Kidney (tissue), 14 donors: Measurements from ENCODE around the gene TTC39B. TPM values are rescaled to one million over a fixed set of nuclear protein-coding genes. Genes with fewer than 3 reads are reported as not detected.

Source experiments
- DNase-seq, 5 donors: peaks; one replicate each; pipeline ENCODE4 v3.0.0-alpha.2; 2013 to 2020
- FAIRE-seq: peaks from 2 replicates; lab custom pipeline; 2012; peaks lifted over from hg19 to GRCh38; lab: Jason Lieb, UNC
- H3K27ac ChIP-seq, 2 donors: one replicate each; pipeline ENCODE4 v1.7.0; 2013; ENCODE audit warnings: low read depth in 2 of 2, low read length in 2 of 2, inconsistent platforms in 1 of 2
- H3K27me3 ChIP-seq: one replicate; pipeline ENCODE4 v1.7.1; 2013; ENCODE audit warnings: low read length, inconsistent platforms; ENCODE audit not compliant: control insufficient read depth, insufficient read depth
- H3K36me3 ChIP-seq, 3 donors: one replicate each; pipeline versions ENCODE4 v1.7.0 to v1.7.1; 2013; ENCODE audit warnings: low read length in 3 of 3, control low read depth in 1 of 3, inconsistent platforms in 1 of 3; ENCODE audit not compliant: insufficient read depth in 3 of 3, control insufficient read depth in 2 of 3
- H3K4me1 ChIP-seq, 3 donors: one replicate each; pipeline versions ENCODE4 v1.7.0 to v1.7.1; 2013; ENCODE audit warnings: low read length in 3 of 3, inconsistent platforms in 1 of 3, low read depth in 1 of 3; ENCODE audit not compliant: control insufficient read depth in 2 of 3, insufficient read depth in 2 of 3
- H3K4me3 ChIP-seq, 3 donors: one replicate each; pipeline versions ENCODE4 v1.7.0 to v1.8.1; 2013; ENCODE audit warnings: low read length in 3 of 3, control low read depth in 1 of 3, inconsistent platforms in 1 of 3
- H3K9ac ChIP-seq, 3 donors: one replicate each; pipeline versions ENCODE4 v1.7.0 to v1.7.1; 2013; ENCODE audit warnings: low read length in 3 of 3, control low read depth in 1 of 3, inconsistent platforms in 1 of 3
- H3K9me3 ChIP-seq, 3 donors: one replicate each; pipeline versions ENCODE4 v1.7.0 to v1.7.1; 2013; ENCODE audit warnings: low read length in 3 of 3, control low read depth in 1 of 3, inconsistent platforms in 1 of 3; ENCODE audit not compliant: control insufficient read depth in 2 of 3, insufficient read depth in 1 of 3
- intact Hi-C: fragments of 100-400 bp; cut with DNase I; formaldehyde crosslinking; loops from one replicate; pipeline ENCODE4 v1.11.1; 2022
- polyA plus RNA-seq: library from polyadenylated mRNA; stranded (reverse); fragments of 350-450 nt; fragmentation: Illumina TruSeq; extraction: RNeasy Lipid Tissue Mini Kit (QIAGEN cat#74804); gene quantifications from one replicate; pipeline ENCODE4 v1.2.3, GENCODE V29; 2014; ENCODE audit warnings: low read depth, low replicate concordance; ENCODE audit not compliant: insufficient read depth
- total RNA-seq: library from RNA; stranded (reverse); fragmentation: NEBNext Ultra II Directional; extraction: Animal tissue kit (Norgen Biotek cat#: 25700); gene quantifications from one replicate; pipeline ENCODE4 v1.2.1, GENCODE V29; 2021
- TF ChIP-seq, protein P1 (sequence below): IDR thresholded peaks from 3 replicates; pipeline ENCODE4 v1.5.1; 2012; ENCODE audit warnings: mild to moderate bottlenecking, moderate library complexity, borderline replicate concordance; ENCODE audit not compliant: insufficient read depth; ENCODE audit errors: extremely low read depth
- donor health status: control.
- donor health status: control.
- donor health status: control.
- donor health status: control.
- donor health status: control.
- donor health status: DM: yes; HTN: yes; CAD: no.
- donor health status: Normal renal cell carcinoma (clear cell type).

The TTC39B gene
- total and polyA plus RNA-seq, 2 donors from 2014 or later, result 4.9 to 22.0 TPM

DNA sequence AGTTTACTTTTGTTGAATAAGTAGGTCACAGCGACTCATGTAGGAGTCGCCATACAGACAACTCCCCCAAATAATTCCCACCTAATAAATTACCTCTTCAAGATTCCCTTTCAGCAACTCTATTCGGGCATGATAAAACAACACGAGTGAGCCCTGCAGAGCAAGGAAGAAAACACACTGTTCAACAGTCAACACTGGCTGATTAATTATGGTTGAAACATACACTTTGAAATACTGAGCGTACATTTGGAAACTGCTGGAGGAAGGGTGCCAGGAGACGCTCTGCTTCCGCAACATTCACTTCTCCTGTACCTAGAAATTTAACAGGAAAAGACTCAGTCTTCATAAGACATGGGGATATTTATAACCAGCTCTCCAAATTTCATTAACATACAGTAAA is 117.5 kb downstream of the TTC39B start:
- no peaks in the 10 kb centered on the region for H3K27me3 ChIP-seq
- H3K9ac ChIP-seq, result no peak overlapping the region
- no peak overlapping the region for H3K27ac ChIP-seq
- peaks cover 0 to 47% (median 35%) of the 10 kb centered on the region in 3 donors for H3K36me3 ChIP-seq
- intact Hi-C loops, result no loop called here
- TF ChIP-seq, protein P1, sequence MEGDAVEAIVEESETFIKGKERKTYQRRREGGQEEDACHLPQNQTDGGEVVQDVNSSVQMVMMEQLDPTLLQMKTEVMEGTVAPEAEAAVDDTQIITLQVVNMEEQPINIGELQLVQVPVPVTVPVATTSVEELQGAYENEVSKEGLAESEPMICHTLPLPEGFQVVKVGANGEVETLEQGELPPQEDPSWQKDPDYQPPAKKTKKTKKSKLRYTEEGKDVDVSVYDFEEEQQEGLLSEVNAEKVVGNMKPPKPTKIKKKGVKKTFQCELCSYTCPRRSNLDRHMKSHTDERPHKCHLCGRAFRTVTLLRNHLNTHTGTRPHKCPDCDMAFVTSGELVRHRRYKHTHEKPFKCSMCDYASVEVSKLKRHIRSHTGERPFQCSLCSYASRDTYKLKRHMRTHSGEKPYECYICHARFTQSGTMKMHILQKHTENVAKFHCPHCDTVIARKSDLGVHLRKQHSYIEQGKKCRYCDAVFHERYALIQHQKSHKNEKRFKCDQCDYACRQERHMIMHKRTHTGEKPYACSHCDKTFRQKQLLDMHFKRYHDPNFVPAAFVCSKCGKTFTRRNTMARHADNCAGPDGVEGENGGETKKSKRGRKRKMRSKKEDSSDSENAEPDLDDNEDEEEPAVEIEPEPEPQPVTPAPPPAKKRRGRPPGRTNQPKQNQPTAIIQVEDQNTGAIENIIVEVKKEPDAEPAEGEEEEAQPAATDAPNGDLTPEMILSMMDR, result no peak
- peak in 3 of 5 donors; percentile 14 to 66 (median 62) for DNase-seq
- H3K4me3 ChIP-seq, result no peak overlapping the region
- peaks cover 0 to 2% (median 0%) of the 10 kb centered on the region in 3 donors for H3K4me1 ChIP-seq
- H3K9me3 ChIP-seq, result no peaks in the 10 kb centered on the region
- FAIRE-seq, result no peak

DNA sequence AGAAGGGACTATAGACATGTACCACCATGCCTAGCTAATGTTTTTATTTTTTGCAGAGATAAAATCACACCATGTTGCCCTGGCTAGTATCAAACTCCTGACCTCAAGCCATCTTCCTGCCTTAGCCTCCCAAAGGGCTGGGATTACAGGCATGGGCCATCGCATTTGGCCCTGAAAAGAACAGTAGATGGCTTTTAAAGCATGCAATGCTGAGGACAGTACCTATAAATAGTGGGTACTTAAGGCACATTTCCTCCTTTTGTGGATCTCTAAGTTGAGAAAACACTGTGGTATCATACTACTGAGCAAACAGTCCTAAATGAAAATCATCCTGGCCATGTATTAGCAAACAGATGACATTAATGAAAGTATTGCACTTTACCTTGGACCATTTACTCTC is 119.4 kb downstream of the TTC39B start:
- Histone ChIP-seq H3K4me1 (peaks cover 0 to 2% (median 0%) of the 10 kb centered on the region in 3 donors), H3K27ac (no peak overlapping the region), H3K4me3 (no peak overlapping the region), H3K9ac (no peak overlapping the region), H3K36me3 (peaks cover 0 to 50% (median 31%) of the 10 kb centered on the region in 3 donors), H3K27me3 (no peaks in the 10 kb centered on the region), H3K9me3 (no peaks in the 10 kb centered on the region)
- TF ChIP-seq, protein P1, result no peak
- intact Hi-C loops, result no loop called here
- FAIRE-seq, result no peak
- DNase-seq, result peak in 1 of 5 donors; percentile 31

DNA sequence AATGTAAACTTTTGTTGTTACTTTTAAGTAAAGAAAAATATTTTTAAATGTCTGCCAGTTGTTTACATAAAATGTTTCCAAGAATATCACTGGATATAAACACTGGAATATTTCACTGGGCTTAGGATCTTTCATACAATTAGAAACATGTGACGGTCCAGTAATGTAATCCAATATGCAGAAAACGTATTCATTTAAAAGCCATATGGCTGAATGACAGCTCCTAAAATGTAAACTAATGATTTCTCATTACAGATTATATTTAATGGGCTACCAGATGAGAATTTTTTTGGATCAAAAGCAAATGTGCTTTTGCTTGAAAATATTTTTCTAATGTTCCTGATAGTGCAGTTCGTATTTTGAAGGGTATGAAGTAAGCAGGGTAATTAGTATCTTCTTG is 124.3 kb downstream of the TTC39B start:
- Histone ChIP-seq H3K27me3 (no peaks in the 10 kb centered on the region), H3K36me3 (peaks cover 0 to 24% (median 14%) of the 10 kb centered on the region in 3 donors), H3K4me3 (no peak overlapping the region), H3K9me3 (no peaks in the 10 kb centered on the region), H3K9ac (no peak overlapping the region), H3K4me1 (peaks cover 0 to under 1% (median 0%) of the 10 kb centered on the region in 3 donors), H3K27ac (no peak overlapping the region)
- intact Hi-C loops, result no loop called here
- FAIRE-seq (no peak), DNase-seq (no peak)
- TF ChIP-seq, protein P1, result no peak

- FAIRE-seq, result no peak
- Histone ChIP-seq H3K36me3 (peaks cover 0 to 19% (median 10%) of the 10 kb centered on the region in 3 donors), H3K4me3 (no peak overlapping the region), H3K27ac (no peak overlapping the region), H3K4me1 (no peaks in the 10 kb centered on the region), H3K9me3 (no peaks in the 10 kb centered on the region), H3K27me3 (no peaks in the 10 kb centered on the region), H3K9ac (no peak overlapping the region)
- DNase-seq, result no peak
- intact Hi-C loops, result no loop called here
- TF ChIP-seq, protein P1, result no peak
Measured at GRCh38 chr9:15182101-15182551, 124.9 kb downstream of the TTC39B start.
